Measurements from ENCODE around the gene MKNK2. TPM values are rescaled to one million over a fixed set of nuclear protein-coding genes. Genes with fewer than 3 reads are reported as not detected.

The MKNK2 gene
- total and polyA plus RNA-seq, 2 of the 13 experiments (the other 11 are each of a cell fraction or from before 2014, with no cell fraction given): 44.9 to 112 TPM

- peak; percentile 78; the same call in 1 of the 2 replicates for TF ChIP-seq POGK (CRISPR knock-in tag; conservative IDR thresholded peaks at IDR 0.05)
- TF ChIP-seq NFIB (CRISPR knock-in tag; IDR thresholded peaks at IDR 0.05; ENCODE audit: borderline replicate concordance): no peak
- TF ChIP-seq ZNF83 (CRISPR knock-in tag; IDR thresholded peaks at IDR 0.05; ENCODE audit: borderline replicate concordance): peak; percentile 80; the same call in 1 of the 2 replicates
- TF ChIP-seq ZNF431 (CRISPR knock-in tag; IDR thresholded peaks at IDR 0.05; ENCODE audit: borderline replicate concordance, low read depth): 0 out of 2 replicates have a peak, but pooled peaks have one; percentile 35
- TF ChIP-seq ZNF570 (CRISPR knock-in tag; IDR thresholded peaks at IDR 0.05; ENCODE audit: borderline replicate concordance): no peak
- no peak for TF ChIP-seq GPBP1L1 (CRISPR knock-in tag; IDR thresholded peaks at IDR 0.05)
- no peak for TF ChIP-seq NFAT5 (CRISPR knock-in tag; IDR thresholded peaks at IDR 0.05)
- no peak for TF ChIP-seq ZNF790 (CRISPR knock-in tag; IDR thresholded peaks at IDR 0.05; ENCODE audit: borderline replicate concordance)
- TF ChIP-seq U2AF1 (optimal IDR thresholded peaks at IDR 0.05; ENCODE audit: low read depth, low read length): no peak
- TF ChIP-seq SMAD1 (CRISPR knock-in tag; IDR thresholded peaks at IDR 0.05; ENCODE audit: borderline replicate concordance, low read depth): no peak; the same call in 1 of the 2 replicates
- no peak for TF ChIP-seq CBX1 (IDR thresholded peaks at IDR 0.05; ENCODE audit: low read depth)
- peak; percentile 60; the same call in 1 of the 2 replicates for TF ChIP-seq FOXO1 (CRISPR knock-in tag; IDR thresholded peaks at IDR 0.05)
- TF ChIP-seq, protein P1, sequence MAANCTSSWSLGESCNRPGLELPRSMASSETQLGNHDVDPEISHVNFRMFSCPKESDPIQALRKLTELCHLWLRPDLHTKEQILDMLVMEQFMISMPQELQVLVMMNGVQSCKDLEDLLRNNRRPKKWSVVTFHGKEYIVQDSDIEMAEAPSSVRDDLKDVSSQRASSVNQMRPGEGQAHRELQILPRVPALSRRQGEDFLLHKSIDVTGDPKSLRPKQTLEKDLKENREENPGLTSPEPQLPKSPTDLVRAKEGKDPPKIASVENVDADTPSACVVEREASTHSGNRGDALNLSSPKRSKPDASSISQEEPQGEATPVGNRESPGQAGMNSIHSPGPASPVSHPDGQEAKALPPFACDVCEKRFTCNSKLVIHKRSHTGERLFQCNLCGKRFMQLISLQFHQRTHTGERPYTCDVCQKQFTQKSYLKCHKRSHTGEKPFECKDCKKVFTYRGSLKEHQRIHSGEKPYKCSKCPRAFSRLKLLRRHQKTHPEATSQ (CRISPR knock-in tag; IDR thresholded peaks at IDR 0.05; ENCODE audit: borderline replicate concordance): no peak
- no peak for TF ChIP-seq SNAI1 (CRISPR knock-in tag; IDR thresholded peaks at IDR 0.05; ENCODE audit: borderline replicate concordance)
- no peak for TF ChIP-seq ZNF552 (CRISPR knock-in tag; IDR thresholded peaks at IDR 0.05; ENCODE audit: borderline replicate concordance)
- TF ChIP-seq ZKSCAN1 (IDR thresholded peaks at IDR 0.05; ENCODE audit: low read length): no peak
- TF ChIP-seq ZNF776 (CRISPR knock-in tag; IDR thresholded peaks at IDR 0.05): peak; percentile 92; the same call in 1 of the 2 replicates
- TF ChIP-seq, protein P2, sequence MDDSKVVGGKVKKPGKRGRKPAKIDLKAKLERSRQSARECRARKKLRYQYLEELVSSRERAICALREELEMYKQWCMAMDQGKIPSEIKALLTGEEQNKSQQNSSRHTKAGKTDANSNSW (CRISPR knock-in tag; IDR thresholded peaks at IDR 0.05; ENCODE audit: borderline replicate concordance): 0 out of 2 replicates have a peak, but pooled peaks have one; percentile 18
- no peak for TF ChIP-seq DPF2 (CRISPR knock-in tag; IDR thresholded peaks at IDR 0.05; ENCODE audit: borderline replicate concordance, low read depth)
- no peak for TF ChIP-seq HNRNPH1 (optimal IDR thresholded peaks at IDR 0.05; ENCODE audit: low read depth, low read length)
Measured at GRCh38 chr19:2096034-2096479, 45.0 kb upstream of the MKNK2 start, which contains the start of gene MOB3A (continued).

All from HepG2 (cell line).